Activated B cell treated with CpG ODN at 0.5 μM for 24 hours (primary cell): ENCODE measurements around the gene ARHGEF1. TPM values are rescaled to one million over a fixed set of nuclear protein-coding genes. Genes with fewer than 3 reads are reported as not detected.

Source experiments
- ATAC-seq: fragments of 200-7000 bp; cut with Tn5 transposase; one replicate; pipeline ENCODE4 v1.10.0; 2021; ENCODE audit warnings: low read depth, mild to moderate bottlenecking, moderate library complexity
- CTCF ChIA-PET: fragments of 350-600 bp; sonication (Branson Sonifier 250); formaldehyde crosslinking; loops from one replicate; lab custom pipeline; 2021; ENCODE audit warnings: antibody characterized with exemption; lab: Charles Lee
- POLR2A ChIA-PET: fragments of 350-600 bp; sonication (Branson Sonifier 250); formaldehyde crosslinking; loops from one replicate; lab custom pipeline; 2021; ENCODE audit warnings: antibody characterized with exemption; lab: Charles Lee
- DNase-seq: peaks from one replicate; pipeline ENCODE4 v3.0.0; 2022
- H3K27ac Mint-ChIP-seq: one replicate; pipeline ENCODE4 v1.8.0; 2020; ENCODE audit warnings: mixed read lengths
- H3K27me3 Mint-ChIP-seq: one replicate; pipeline ENCODE4 v1.8.0; 2021; ENCODE audit warnings: mixed read lengths
- H3K36me3 Mint-ChIP-seq: one replicate; pipeline ENCODE4 v1.8.0; 2021; ENCODE audit warnings: low read depth, mixed read lengths
- H3K4me1 Mint-ChIP-seq: one replicate; pipeline ENCODE4 v1.8.0; 2021; ENCODE audit warnings: mixed read lengths
- H3K4me3 Mint-ChIP-seq: one replicate; pipeline ENCODE4 v1.8.0; 2020; ENCODE audit warnings: mild to moderate bottlenecking, mixed read lengths
- H3K9me3 Mint-ChIP-seq: one replicate; pipeline ENCODE4 v1.8.0; 2020; ENCODE audit warnings: mixed read lengths
- intact Hi-C: fragments of 100-400 bp; cut with micrococcal nuclease; formaldehyde crosslinking; loops from one replicate; pipeline ENCODE4 v1.15.1; 2024
- total RNA-seq: library from RNA; stranded (reverse); gene quantifications from 2 replicates; pipeline ENCODE4 v1.2.3, GENCODE V29; 2022
- TF ChIP-seq, protein P1 (sequence below): fragments of 200-600 bp; IDR thresholded peaks from one replicate; pipeline ENCODE4 v1.8.0; 2022; ENCODE audit warnings: antibody characterized with exemption, mild to moderate bottlenecking

The ARHGEF1 gene
- total RNA-seq, 1 donor from 2014 or later: 418 TPM

DNA sequence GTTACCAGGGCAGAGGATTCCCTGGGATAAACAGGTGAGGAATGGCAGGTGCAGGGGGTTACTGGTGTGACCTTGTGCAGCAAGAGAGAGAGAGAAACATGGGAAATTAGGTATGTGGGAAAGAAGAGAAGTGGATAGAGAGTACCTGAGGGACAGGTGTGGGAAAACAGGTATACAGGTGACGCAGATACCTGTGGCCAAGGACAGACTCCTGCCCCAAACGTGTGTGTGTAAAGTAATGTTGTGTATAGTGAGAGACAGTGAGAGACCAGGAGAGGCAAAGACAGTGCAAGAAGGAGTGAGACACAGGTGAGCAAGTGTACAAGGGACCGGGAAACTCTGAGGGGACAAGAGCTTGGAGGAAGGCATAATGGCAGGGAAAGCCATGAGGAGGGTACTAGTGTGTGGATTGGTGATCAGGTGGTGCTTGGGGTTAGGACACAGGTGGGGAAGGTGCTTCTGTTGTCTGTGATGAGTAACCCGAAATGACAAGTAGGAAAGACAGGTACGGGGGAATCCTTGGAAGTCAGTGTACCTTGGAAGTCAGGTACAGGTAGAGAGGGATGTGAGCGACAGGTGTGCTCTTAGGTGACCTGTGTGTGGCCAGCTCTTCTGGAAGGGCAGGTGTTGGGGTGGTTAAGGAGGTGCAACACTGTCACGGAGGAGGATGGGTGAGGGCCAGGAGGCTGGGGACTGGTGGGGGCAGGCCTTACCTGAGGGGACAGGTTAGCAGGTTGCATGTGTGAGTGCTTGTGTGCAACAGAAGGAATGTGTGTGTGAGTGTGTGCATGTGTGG is 42.4 kb downstream of the ARHGEF1 start:
- TF ChIP-seq, protein P1, sequence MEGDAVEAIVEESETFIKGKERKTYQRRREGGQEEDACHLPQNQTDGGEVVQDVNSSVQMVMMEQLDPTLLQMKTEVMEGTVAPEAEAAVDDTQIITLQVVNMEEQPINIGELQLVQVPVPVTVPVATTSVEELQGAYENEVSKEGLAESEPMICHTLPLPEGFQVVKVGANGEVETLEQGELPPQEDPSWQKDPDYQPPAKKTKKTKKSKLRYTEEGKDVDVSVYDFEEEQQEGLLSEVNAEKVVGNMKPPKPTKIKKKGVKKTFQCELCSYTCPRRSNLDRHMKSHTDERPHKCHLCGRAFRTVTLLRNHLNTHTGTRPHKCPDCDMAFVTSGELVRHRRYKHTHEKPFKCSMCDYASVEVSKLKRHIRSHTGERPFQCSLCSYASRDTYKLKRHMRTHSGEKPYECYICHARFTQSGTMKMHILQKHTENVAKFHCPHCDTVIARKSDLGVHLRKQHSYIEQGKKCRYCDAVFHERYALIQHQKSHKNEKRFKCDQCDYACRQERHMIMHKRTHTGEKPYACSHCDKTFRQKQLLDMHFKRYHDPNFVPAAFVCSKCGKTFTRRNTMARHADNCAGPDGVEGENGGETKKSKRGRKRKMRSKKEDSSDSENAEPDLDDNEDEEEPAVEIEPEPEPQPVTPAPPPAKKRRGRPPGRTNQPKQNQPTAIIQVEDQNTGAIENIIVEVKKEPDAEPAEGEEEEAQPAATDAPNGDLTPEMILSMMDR: no peak
- Mint-ChIP-seq H3K9me3 (no peaks in the 10 kb centered on the region), H3K36me3 (no peaks in the 10 kb centered on the region), H3K4me1 (peaks cover 38% of the 10 kb centered on the region), H3K27me3 (peaks cover 14% of the 10 kb centered on the region), H3K27ac (no peak overlapping the region), H3K4me3 (no peak overlapping the region)
- ATAC-seq (no peak), DNase-seq (no peak)
- intact Hi-C loops: no loop called here
- POLR2A ChIA-PET: no interaction called here
- CTCF ChIA-PET: no interaction called here

DNA sequence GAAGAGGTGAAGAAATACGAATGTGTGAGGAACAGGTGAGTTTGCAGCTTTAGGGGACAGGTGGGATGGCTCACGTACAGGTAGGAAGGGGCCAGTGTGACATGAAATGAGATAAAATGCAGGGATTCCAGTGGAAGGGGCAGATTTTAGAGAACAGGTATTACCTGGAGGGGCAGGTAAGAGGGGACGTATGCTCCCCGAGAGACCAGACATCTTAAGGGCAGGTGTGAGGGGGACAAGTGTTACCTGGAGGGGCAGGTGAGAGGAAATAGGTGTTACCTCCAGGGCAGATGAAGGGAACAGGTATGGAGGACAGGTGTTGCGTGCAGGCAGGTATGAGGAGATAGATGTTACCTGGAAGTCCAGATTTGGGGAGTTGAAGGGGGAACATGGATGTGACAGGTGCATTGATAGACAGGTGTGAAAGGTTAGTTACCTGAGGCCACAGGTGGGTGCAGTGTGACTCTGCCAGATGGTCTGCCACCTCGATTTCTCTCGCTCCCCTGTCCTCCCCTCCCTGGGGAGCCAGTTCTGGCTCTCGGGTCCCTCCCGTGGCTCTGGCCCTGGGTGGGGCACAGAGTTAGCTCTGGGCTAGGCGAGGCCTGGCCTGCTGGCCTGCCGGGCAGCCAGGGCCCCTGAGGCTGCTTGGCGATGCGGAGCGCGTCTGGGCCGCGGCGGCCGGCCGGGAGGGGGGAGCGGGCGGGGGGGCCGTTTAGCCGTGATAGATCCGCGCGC is 43.2 kb downstream of the ARHGEF1 start:
- ATAC-seq: no peak
- Mint-ChIP-seq H3K4me3 (no peak overlapping the region), H3K36me3 (no peaks in the 10 kb centered on the region), H3K9me3 (no peaks in the 10 kb centered on the region), H3K27ac (no peak overlapping the region), H3K27me3 (peaks cover 12% of the 10 kb centered on the region), H3K4me1 (peaks cover 41% of the 10 kb centered on the region)
- TF ChIP-seq, protein P1: no peak
- no peak for DNase-seq
- POLR2A ChIA-PET: interaction anchor here (5.5 kb wide), 1 partner anchor 50 kb away, joined by 44 read pairs; the partner anchor contains the start of gene CD79A
- CTCF ChIA-PET: no interaction called here
- intact Hi-C loops: no loop called here

DNA sequence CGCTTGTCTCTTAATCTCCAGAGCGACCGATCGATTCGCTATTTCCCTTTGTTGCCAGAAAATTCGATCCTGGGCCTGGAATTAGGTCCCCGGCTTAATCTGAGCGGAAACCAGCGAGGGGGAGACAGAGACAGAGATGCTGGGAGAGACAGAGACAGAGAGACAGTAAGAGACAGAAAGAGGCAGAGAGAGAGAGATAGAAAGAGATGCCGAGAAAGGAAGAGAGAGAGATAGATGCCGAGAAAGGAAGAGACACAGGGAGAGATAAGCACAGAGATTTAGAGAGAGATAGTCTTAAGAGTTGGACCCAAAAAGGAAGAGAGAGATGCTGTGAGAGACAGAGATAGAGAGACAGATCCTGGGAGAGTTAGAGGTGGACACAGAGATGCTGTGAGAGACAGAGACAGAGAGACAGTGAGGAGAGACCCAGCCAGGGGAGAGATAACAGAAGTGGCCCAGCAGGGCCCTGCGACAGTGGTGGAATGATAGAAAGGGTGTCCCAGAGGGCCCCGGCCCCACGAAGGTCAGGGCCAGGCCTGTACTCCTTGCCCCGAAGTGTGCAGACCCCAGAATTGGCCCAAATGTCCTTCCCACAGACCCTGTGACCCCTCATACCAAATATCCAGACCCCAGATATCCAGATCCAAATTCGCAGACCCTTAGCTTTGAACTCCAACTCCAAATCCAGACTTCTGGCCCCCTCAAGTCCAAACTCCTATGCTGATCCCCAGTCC is 43.9 kb downstream of the ARHGEF1 start:
- Mint-ChIP-seq H3K9me3 (no peaks in the 10 kb centered on the region), H3K27ac (no peak overlapping the region), H3K27me3 (peaks cover 10% of the 10 kb centered on the region), H3K36me3 (no peaks in the 10 kb centered on the region), H3K4me1 (peaks cover 39% of the 10 kb centered on the region), H3K4me3 (no peak overlapping the region)
- ChIA-PET POLR2A (interaction anchor here (1.1 to 5.5 kb wide), 5 partner anchors 19 to 67 kb away, joined by 3 to 44 read pairs (median 12); partner anchors contain the start of genes CD79A and RPS19), CTCF (interaction anchor here (1.5 kb wide), 1 partner anchor 67 kb away, joined by 5 read pairs; the partner anchor contains the start of gene RPS19)
- no peak for DNase-seq
- intact Hi-C loops: no loop called here
- TF ChIP-seq, protein P1: no peak
- no peak for ATAC-seq

DNA sequence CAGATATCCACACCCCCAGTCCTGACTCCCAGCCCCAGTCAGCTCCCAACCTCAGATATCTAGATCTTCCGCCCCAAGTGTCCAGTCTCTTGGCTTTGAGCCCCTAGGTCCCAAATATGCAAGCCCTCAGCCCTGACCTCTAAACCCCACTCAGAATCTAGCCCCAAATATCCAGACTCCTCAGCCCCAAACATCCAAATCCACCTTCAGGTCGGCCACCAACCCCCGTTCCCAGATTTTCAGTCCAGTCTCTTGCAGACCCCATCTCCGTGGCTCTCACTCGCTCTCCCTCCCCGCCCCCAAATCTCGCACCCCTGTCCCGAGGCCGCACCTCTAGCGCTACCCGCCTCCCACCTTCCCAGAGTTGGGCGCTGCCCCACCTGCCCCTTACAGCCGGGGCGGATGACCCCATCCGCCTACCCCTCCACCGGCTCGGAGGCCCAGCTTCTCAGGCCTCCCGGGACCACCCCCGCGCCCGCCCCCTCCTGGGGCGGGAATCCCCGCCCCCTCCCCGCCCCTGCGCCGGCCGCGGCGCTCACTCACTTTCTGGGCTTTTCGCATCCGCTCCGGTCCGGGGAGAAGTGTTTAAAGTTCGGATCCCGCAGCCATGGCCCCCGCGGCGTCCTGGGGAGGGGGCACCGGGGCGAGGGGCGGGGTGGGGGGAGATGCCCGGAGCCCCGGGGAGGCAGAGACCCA is 44.7 kb downstream of the ARHGEF1 start:
- peak; percentile 35 for ATAC-seq
- Mint-ChIP-seq H3K4me3 (no peak overlapping the region), H3K27ac (no peak overlapping the region), H3K36me3 (no peaks in the 10 kb centered on the region), H3K9me3 (no peaks in the 10 kb centered on the region), H3K27me3 (peaks cover 5% of the 10 kb centered on the region), H3K4me1 (peaks cover 37% of the 10 kb centered on the region)
- CTCF ChIA-PET: interaction anchor here (0.6 to 1.5 kb wide), 3 partner anchors 19 to 68 kb away, joined by 3 to 5 read pairs (median 4); partner anchors contain the start of gene RPS19
- DNase-seq: no peak
- intact Hi-C loops: loop anchor here (2.0 kb wide), 2 partner anchors 13 to 17 kb away; no protein-coding TSS in a partner anchor
- TF ChIP-seq, protein P1: no peak
- POLR2A ChIA-PET: interaction anchor here (1.0 to 5.5 kb wide), 6 partner anchors 18 to 68 kb away, joined by 3 to 44 read pairs (median 8); partner anchors contain the start of genes CD79A and RPS19
